Retinal pigment epithelial cell (primary cell): Measurements from ENCODE around the gene ZNF441.
"Not testable (repeated sequence)": the region's sequence is repeated elsewhere in the genome, so short reads cannot be mapped to it uniquely, and the experiment has no call there.

Experiments used
- DNase-seq: peaks from one replicate; pipeline ENCODE4 v3.0.0-alpha.2; 2010; ENCODE audit warnings: low read depth
- H3K4me3 ChIP-seq: 2 replicates; pipeline ENCODE4 v1.5.1; 2011; ENCODE audit warnings: mild to moderate bottlenecking, low read length, control low read depth, moderate library complexity
- CTCF ChIP-seq: conservative IDR thresholded peaks from 2 replicates; pipeline ENCODE4 v1.5.1; 2011; ENCODE audit warnings: low read depth, low read length, control low read depth, inconsistent platforms

The ZNF441 gene

DNA sequence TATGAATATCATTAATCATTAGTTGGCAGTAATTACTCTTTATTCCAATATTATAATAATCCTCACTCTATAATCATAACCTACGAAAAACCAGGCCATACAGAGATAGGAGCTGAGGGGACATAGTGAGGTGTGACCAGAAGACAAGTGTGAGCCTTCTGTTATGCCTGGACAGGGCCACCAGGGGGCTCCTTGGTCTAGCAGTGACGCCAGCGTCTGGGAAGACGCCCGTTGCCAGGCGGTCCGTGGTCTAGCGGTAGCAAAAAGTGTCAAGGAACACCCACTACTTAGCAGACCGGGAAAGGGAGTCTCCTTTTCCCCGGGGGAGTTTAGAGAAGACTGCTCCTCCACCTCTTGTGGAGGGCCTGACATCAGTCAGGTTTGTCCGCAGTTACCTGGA, 4.7 kb downstream of the ZNF441 start:
- peak; percentile 17 for TF ChIP-seq CTCF
- not testable (repeated sequence) for H3K4me3 ChIP-seq, DNase-seq

GRCh38 chr19:11776669-11777068, 9.9 kb downstream of the ZNF441 start:
- not testable (repeated sequence) for DNase-seq, H3K4me3 ChIP-seq

DNA sequence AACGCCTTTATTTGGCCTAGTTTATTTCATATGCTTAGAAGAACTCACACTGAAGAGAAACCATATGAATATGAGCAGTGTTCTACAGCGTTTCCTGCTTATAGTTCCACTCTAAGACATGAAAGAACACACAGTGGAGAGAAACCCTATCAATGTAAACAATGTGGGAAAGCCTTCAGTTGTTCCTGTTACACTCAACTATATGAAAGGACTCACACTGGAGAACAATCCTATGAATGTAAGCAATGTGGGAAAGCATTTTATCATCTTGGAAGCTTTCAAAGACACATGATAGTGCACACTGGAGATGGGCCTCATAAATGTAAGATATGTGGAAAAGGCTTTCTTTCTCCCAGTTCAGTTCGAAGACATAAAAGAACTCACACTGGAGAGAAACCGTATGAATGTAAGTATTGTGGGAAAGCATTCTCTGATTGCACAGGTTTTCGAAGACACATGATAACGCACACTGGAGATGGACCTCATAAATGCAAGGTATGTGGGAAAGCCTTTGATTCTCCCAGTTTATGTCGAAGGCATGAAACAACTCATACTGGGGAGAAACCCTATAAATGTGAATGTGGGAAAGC, 13.7 kb downstream of the ZNF441 start:
- TF ChIP-seq CTCF, result no peak
- DNase-seq, result no peak
- no peak overlapping the region for H3K4me3 ChIP-seq

- no peak overlapping the region for H3K4me3 ChIP-seq
- TF ChIP-seq CTCF, result no peak
- no peak for DNase-seq
Observed at GRCh38 chr19:11781295-11782057, 14.7 kb downstream of the ZNF441 start.

- no peak for TF ChIP-seq CTCF
- H3K4me3 ChIP-seq, result no peak overlapping the region
- no peak for DNase-seq
Observed at GRCh38 chr19:11783767-11784166, 17.0 kb downstream of the ZNF441 start.

GRCh38 chr19:11784356-11784755, 17.6 kb downstream of the ZNF441 start:
- DNase-seq, result no peak
- no peak for TF ChIP-seq CTCF
- H3K4me3 ChIP-seq, result no peak overlapping the region

- no peak for DNase-seq
- TF ChIP-seq CTCF, result no peak
- H3K4me3 ChIP-seq, result no peak overlapping the region
Observed at GRCh38 chr19:11787536-11787935, 20.7 kb downstream of the ZNF441 start.
